GM23338 (cell line): ENCODE data around the gene NANS. TPM values are rescaled to one million over a fixed set of nuclear protein-coding genes. Genes with fewer than 3 reads are reported as not detected.

ENCODE experiments used
- ATAC-seq: fragments of 200-7000 bp; cut with Tn5 transposase; 3 replicates; pipeline ENCODE4 v1.9.1; 2020
- DNase-seq: peaks from one replicate; pipeline ENCODE4 v3.0.0-alpha.2; 2015; ENCODE audit warnings: low spot score
- H2AFZ ChIP-seq: fragments of 200-600 bp; sonication (generic); 2 replicates; pipeline ENCODE4 v1.8.0; 2016; ENCODE audit warnings: antibody characterized with exemption, mild to moderate bottlenecking, moderate library complexity
- H3F3A ChIP-seq: fragments of 200-600 bp; sonication (generic); replicated peaks from 2 replicates; pipeline ENCODE4 v1.8.0; 2017; ENCODE audit warnings: antibody characterized with exemption, mixed run types, low read depth
- H3K27ac ChIP-seq: fragments of 200-600 bp; sonication (generic); 2 replicates; pipeline ENCODE4 v1.6.1; 2016; ENCODE audit warnings: low read depth
- H3K27me3 ChIP-seq: fragments of 200-600 bp; sonication (generic); 2 replicates; pipeline ENCODE4 v1.8.0; 2016; ENCODE audit warnings: mild to moderate bottlenecking, mixed run types, moderate library complexity; ENCODE audit not compliant: insufficient read depth
- H3K36me3 ChIP-seq: fragments of 200-600 bp; sonication (generic); 2 replicates; pipeline ENCODE4 v1.8.0; 2016; ENCODE audit warnings: mild to moderate bottlenecking; ENCODE audit not compliant: insufficient read depth
- H3K4me1 ChIP-seq: fragments of 200-600 bp; sonication (generic); 2 replicates; pipeline ENCODE4 v1.8.0; 2016; ENCODE audit warnings: mild to moderate bottlenecking, moderate library complexity; ENCODE audit not compliant: insufficient read depth
- H3K4me2 ChIP-seq: fragments of 200-600 bp; sonication (generic); 2 replicates; pipeline ENCODE4 v1.7.1; 2017; ENCODE audit warnings: mixed run types
- H3K4me3 ChIP-seq: fragments of 200-600 bp; sonication (generic); 2 replicates; pipeline ENCODE4 v1.6.1; 2016; ENCODE audit warnings: mixed run types
- H3K79me2 ChIP-seq: fragments of 200-600 bp; sonication (generic); replicated peaks from 2 replicates; pipeline ENCODE4 v1.8.0; 2017; ENCODE audit warnings: mild to moderate bottlenecking; ENCODE audit not compliant: insufficient read depth
- H3K9me2 ChIP-seq: fragments of 200-600 bp; sonication (generic); 2 replicates; pipeline ENCODE4 v1.8.0; 2017; ENCODE audit not compliant: insufficient read depth
- H4K20me1 ChIP-seq: fragments of 200-600 bp; sonication (generic); replicated peaks from 2 replicates; pipeline ENCODE4 v1.8.0; 2017; ENCODE audit warnings: mild to moderate bottlenecking; ENCODE audit not compliant: insufficient read depth
- H3K27ac Mint-ChIP-seq: 2 replicates; pipeline ENCODE4 v1.8.0; 2020; ENCODE audit warnings: inconsistent platforms, mild to moderate bottlenecking, moderate library complexity, mixed read lengths
- H3K27me3 Mint-ChIP-seq: 3 replicates; pipeline ENCODE4 v1.8.0; 2022; ENCODE audit warnings: low read depth, mild to moderate bottlenecking, moderate library complexity, mixed read lengths, inconsistent platforms; ENCODE audit not compliant: insufficient read depth, poor library complexity
- H3K36me3 Mint-ChIP-seq: 3 replicates; pipeline ENCODE4 v1.8.0; 2021; ENCODE audit warnings: low read depth, mild to moderate bottlenecking, inconsistent platforms, moderate library complexity, mixed read lengths
- H3K4me1 Mint-ChIP-seq: 3 replicates; pipeline ENCODE4 v1.8.0; 2020; ENCODE audit warnings: mild to moderate bottlenecking, inconsistent platforms, mixed read lengths
- H3K4me3 Mint-ChIP-seq: 3 replicates; pipeline ENCODE4 v1.8.0; 2021; ENCODE audit warnings: moderate library complexity, mild to moderate bottlenecking, inconsistent platforms, mixed read lengths
- H3K9me3 Mint-ChIP-seq: 3 replicates; pipeline ENCODE4 v1.8.0; 2020; ENCODE audit warnings: moderate library complexity, mild to moderate bottlenecking, inconsistent platforms, mixed read lengths
- CREB1 ChIP-seq: fragments of 250-450 bp; sonication (Bioruptor Pico); IDR thresholded peaks from 2 replicates; pipeline ENCODE4 v1.5.0; 2020; ENCODE audit warnings: low read depth, mild to moderate bottlenecking, moderate library complexity
- CTCF ChIP-seq, 2 experiments: fragments of 200-600 bp in 1 of 2; sonication (generic) in 1 of 2; conservative IDR thresholded peaks; 2 replicates each; pipeline versions ENCODE4 v1.5.1 to v1.6.1; 2016 to 2017; ENCODE audit warnings: antibody characterized with exemption in 2 of 2, low read depth in 2 of 2, mild to moderate bottlenecking in 2 of 2, moderate library complexity in 1 of 2
- ETS1 ChIP-seq: IDR thresholded peaks from 2 replicates; pipeline ENCODE4 v1.6.1; 2016; ENCODE audit warnings: antibody characterized with exemption
- EZH2 ChIP-seq: fragments of 200-600 bp; sonication (generic); IDR thresholded peaks from one replicate; pipeline ENCODE4 v1.8.0; 2017; ENCODE audit warnings: antibody characterized with exemption, mild to moderate bottlenecking, low read depth; ENCODE audit not compliant: unreplicated experiment
- EZH2phosphoT487 ChIP-seq: fragments of 200-600 bp; sonication (generic); IDR thresholded peaks from one replicate; pipeline ENCODE4 v1.8.1; 2018; ENCODE audit warnings: antibody characterized with exemption; ENCODE audit not compliant: unreplicated experiment
- JUNB ChIP-seq: IDR thresholded peaks from one replicate; pipeline ENCODE4 v1.6.1; 2016; ENCODE audit warnings: antibody characterized with exemption; ENCODE audit not compliant: unreplicated experiment
- NANOG ChIP-seq: IDR thresholded peaks from 2 replicates; pipeline ENCODE4 v1.6.1; 2016; ENCODE audit warnings: antibody characterized with exemption, borderline replicate concordance
- POLR2AphosphoS5 ChIP-seq: IDR thresholded peaks from 2 replicates; pipeline ENCODE4 v1.6.1; 2016; ENCODE audit warnings: antibody characterized with exemption, low read depth
- REST ChIP-seq: IDR thresholded peaks from one replicate; pipeline ENCODE4 v1.6.1; 2018; ENCODE audit warnings: antibody characterized with exemption; ENCODE audit not compliant: unreplicated experiment
- STAT1 ChIP-seq: IDR thresholded peaks from one replicate; pipeline ENCODE4 v1.6.1; 2016; ENCODE audit warnings: antibody characterized with exemption; ENCODE audit not compliant: unreplicated experiment
- ZNF114 ChIP-seq: fragments of 250-450 bp; sonication (Bioruptor Pico); IDR thresholded peaks from 2 replicates; pipeline ENCODE4 v1.5.0; 2020; ENCODE audit warnings: mild to moderate bottlenecking, moderate library complexity
- ZNF331 ChIP-seq: fragments of 250-450 bp; sonication (Bioruptor Pico); IDR thresholded peaks from 2 replicates; pipeline ENCODE4 v1.5.0; 2020; ENCODE audit warnings: low read depth, mild to moderate bottlenecking, moderate library complexity
- ZNF462 ChIP-seq: fragments of 250-450 bp; sonication (Bioruptor Pico); IDR thresholded peaks from 2 replicates; pipeline ENCODE4 v1.5.0; 2020; ENCODE audit warnings: mild to moderate bottlenecking, moderate library complexity
- polyA plus RNA-seq: library from polyadenylated mRNA; unstranded; fragments of >200 nt; fragmentation: Nextera tagmentation; extraction: Ambion mirVana; gene quantifications from 2 replicates; pipeline ENCODE4 v1.2.1, GENCODE V29; 2016
- total RNA-seq: library from RNA; depleted of rRNA; stranded (reverse); fragments of >200 nt; shearing (Covaris generic); gene quantifications from 2 replicates; pipeline ENCODE4 v1.2.3, GENCODE V29; 2014

Gene NANS
- total and polyA plus RNA-seq, 2 experiments from 2014 or later, result 67.3 to 77.4 TPM

GRCh38 chr9:98132158-98132557 lies 75.6 kb downstream of the NANS start:
- H3K36me3 ChIP-seq, result no peaks in the 10 kb centered on the region; the same call in 1 of the 2 replicates
- no peaks in the 10 kb centered on the region for H3F3A ChIP-seq
- no peak overlapping the region for H3K4me2 ChIP-seq
- H3K36me3 Mint-ChIP-seq, result peaks cover 22% of the 10 kb centered on the region
- peaks cover 12% of the 10 kb centered on the region for H3K4me1 Mint-ChIP-seq
- no peak overlapping the region for H2AFZ ChIP-seq
- H3K27me3 Mint-ChIP-seq, result peaks cover 2% of the 10 kb centered on the region
- no peaks in the 10 kb centered on the region for H3K9me3 Mint-ChIP-seq
- H3K4me3 ChIP-seq, result no peak overlapping the region
- H3K4me3 Mint-ChIP-seq, result no peak overlapping the region
- TF ChIP-seq EZH2phosphoT487 (no peak), EZH2 (no peak), STAT1 (no peak), REST (no peak), JUNB (no peak), ZNF462 (no peak), POLR2AphosphoS5 (no peak), ETS1 (no peak), CREB1 (CRISPR knock-in tag) (no peak), ZNF331 (CRISPR knock-in tag) (no peak), NANOG (no peak), ZNF114 (CRISPR knock-in tag) (no peak), CTCF (conservative IDR thresholded peaks at IDR 0.05; ENCODE audit: low read depth in 2 of 2) (no peak)
- no peaks in the 10 kb centered on the region for H3K4me1 ChIP-seq
- H4K20me1 ChIP-seq, result no peaks in the 10 kb centered on the region
- ATAC-seq (no peak), DNase-seq (no peak)
- no peaks in the 10 kb centered on the region for H3K9me2 ChIP-seq
- H3K79me2 ChIP-seq, result no peaks in the 10 kb centered on the region
- H3K27ac Mint-ChIP-seq, result no peak overlapping the region
- H3K27ac ChIP-seq, result no peak overlapping the region
- H3K27me3 ChIP-seq, result no peaks in the 10 kb centered on the region
